GM19467 (cell line): Measurements from ENCODE around the gene KIAA2012.

ENCODE experiments used
- ATAC-seq: cut with Tn5 transposase; IDR thresholded peaks from one replicate; pipeline ENCODE4 v1.9.1; 2021; ENCODE audit warnings: mild to moderate bottlenecking, moderate library complexity; ENCODE audit not compliant: unreplicated experiment

The KIAA2012 gene

DNA sequence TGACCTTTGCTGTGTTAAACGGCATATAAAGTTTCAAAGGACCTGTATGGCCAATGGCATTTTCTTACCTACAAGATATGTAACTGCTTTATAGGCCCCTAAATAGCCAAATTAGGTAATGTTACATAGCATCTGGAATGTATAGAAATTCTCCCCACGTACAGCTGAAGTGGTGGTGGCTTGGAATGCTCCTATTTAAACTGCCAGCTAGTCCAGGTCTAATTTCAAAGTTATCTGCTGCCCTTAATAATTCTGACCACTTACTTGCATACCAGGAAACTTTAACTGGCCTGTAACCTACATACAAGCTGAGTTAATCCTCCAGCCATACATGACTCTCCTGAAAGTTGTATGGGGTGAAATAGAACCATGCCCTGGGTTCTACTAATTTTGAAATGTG is 1.3 kb downstream of the KIAA2012 start:
- ATAC-seq: no peak

DNA sequence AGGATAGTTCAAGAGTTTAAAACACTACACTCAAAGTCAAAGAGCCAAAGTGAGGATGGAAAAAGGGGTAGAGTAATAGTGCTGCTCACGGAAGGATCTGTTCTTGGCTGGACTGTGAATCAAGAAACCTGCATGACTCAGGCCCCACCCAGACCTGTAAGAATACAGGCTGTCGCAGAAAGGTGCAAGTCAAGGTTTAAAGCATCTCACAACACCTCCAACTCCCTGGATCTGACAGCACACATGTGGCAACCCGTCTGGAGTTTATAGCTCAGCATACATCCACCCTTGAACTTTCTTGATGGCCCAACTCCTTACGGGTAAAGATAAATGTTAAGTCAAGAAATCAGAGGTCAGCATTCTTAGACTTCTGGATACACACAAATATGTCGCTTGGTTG is 6.3 kb downstream of the KIAA2012 start:
- no peak for ATAC-seq

DNA sequence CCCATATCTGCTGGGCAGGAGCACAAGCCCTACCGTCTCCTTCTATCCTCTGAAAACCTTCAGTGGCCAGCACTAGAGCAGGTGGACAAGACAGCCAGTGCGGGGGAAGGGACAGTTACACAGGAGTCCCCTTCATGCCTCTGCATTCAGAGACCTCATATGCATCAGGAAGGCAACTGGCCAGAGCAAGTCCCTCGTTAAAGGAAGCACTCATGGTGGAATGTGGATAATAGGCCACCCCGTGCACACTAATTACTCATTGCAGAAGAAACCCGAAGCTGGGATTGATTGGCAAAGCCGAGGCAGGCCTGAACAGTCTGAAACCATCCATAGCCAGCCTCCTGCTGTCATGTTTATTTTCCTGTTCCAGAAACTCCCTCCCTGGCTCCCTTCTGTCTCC is 11.2 kb downstream of the KIAA2012 start:
- no peak for ATAC-seq

GRCh38 chr2:202088777-202089176 is 15.7 kb downstream of the KIAA2012 start:
- no peak for ATAC-seq

DNA sequence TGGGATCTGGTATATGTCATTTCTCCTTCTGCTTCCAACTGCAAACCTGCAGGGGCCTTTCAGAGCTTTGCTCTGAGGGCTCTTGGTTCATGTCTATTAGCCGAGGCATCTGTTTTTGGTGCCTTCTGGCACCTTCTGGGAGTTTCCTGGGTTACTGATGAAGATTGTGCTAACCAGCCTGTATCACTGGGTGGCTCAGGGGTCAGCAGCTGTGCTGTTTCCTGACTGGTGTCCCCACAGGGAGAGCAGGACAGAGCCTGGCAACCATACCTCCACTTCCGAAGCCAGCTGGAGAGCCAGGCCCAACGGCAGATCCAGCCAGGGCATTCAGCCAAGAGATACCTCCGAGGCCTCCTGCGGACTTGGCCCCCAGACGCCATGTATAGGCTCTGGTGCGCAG is 17.5 kb downstream of the KIAA2012 start:
- ATAC-seq: no peak

- ATAC-seq: no peak
Observed at GRCh38 chr2:202091476-202091875, 18.4 kb downstream of the KIAA2012 start.

GRCh38 chr2:202094426-202094986 is 21.5 kb downstream of the KIAA2012 start:
- ATAC-seq: no peak

DNA sequence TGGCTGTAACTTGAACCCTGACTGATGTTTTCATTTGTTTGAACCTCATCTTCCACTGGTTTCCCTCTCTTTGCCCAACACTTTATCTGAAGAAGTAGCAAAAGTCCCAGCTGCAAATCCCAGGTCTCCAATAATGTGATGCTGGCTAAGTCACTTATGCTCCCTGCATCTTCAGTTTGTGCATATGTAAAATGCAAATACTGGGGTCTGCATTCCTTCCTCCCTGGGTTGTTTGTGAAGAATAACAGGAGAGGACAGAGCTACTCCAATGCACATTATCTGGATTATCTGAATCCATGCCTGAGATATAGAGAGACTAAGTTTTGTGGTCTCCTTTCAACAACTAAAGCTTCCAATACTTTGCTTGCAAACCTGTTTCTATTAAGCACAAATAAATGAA is 22.2 kb downstream of the KIAA2012 start:
- ATAC-seq: no peak

DNA sequence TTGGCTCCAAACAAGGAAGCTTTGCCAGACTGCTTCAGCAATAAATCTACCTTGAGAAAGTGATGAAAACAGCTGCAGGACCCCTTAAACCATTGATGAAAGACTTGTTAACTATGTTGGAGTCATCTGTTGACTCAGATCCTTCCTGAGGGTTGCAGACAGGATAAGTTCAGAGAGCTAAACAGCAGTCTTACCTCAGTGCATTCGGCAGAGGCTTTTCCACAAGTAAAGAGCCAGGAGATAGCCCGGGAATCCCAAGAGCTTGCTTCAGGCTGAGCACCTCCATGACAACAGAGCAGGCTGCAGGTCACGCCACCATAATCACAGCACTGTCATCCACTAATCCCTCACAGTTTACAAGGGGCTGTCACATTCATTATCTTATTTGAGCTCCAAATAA is 23.7 kb downstream of the KIAA2012 start:
- ATAC-seq: no peak

GRCh38 chr2:202098291-202098690 is 25.2 kb downstream of the KIAA2012 start:
- no peak for ATAC-seq

DNA sequence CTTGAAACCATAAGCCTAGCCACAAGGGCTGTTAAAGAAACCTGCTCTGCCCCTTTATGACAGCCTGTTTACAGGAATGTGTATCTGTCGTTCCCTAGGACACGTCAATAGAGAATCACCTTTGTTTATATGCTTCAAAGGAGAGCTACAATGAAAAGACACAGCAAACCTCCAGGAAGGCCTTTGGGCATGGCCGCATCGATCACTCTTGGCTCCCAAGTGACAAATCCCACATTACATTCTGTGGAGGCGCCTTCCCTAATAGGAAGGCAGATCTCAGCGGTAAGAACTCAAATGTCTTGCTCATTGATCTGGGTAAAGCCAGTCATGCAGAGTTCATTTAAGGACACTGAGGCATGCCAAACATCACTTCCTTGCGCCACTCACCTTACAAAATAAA is 26.5 kb downstream of the KIAA2012 start:
- no peak for ATAC-seq

GRCh38 chr2:202100176-202100575 is 27.1 kb downstream of the KIAA2012 start:
- no peak for ATAC-seq

DNA sequence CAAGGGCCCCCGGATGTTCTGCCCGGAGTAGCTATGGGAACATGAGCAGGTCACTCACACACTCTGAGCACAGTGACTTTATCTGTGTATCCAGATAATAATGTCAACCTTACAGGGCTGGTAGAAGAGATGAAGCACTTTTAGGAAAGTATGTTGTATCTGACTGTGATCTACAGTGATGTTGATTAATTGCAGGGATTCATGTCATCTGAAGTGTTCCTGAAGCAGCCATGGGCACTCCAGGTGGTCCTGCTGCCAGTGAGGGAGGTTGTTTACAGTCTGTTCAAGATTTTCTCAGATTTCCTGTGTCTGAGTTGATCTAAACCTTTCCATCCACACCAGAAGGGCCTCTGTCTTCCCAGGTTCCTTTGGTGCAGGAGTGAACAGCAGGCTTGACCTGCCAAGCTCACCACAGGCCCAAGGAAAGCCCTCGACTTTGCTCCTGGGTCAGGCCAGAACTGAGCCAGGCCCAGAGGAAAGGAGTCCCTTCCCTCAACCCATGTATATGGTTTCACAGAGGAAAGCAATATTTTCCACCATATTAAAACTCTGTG is 28.0 kb downstream of the KIAA2012 start:
- no peak for ATAC-seq

DNA sequence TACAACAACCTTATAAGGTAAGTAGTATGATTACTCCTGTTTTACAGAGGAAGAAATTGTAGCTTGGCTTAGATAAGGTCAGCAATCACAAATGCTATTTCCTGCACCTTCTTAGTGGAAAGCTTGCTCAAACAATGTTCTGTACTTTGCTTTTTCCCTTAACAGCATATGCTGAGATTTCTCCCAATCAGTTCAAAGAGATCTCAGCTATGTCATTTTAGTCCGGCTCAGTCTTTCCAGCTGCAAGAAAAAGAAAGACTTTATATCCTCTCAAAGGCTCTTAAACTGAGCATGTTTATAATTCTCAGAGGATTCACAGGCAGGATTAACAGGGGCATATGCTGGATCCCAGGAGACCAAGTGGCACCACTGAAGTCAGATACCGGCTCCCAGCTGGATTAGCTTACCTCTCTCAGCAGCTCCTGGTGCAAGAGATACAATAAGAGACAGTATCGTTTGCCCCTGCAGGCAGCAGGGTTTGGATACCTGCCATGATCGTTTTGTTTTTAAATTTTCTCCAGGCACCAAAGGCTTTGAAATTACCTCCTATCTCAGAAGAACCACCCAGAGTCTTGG is 29.5 kb downstream of the KIAA2012 start:
- ATAC-seq: no peak

GRCh38 chr2:202104286-202104870 is 31.3 kb downstream of the KIAA2012 start:
- no peak for ATAC-seq

DNA sequence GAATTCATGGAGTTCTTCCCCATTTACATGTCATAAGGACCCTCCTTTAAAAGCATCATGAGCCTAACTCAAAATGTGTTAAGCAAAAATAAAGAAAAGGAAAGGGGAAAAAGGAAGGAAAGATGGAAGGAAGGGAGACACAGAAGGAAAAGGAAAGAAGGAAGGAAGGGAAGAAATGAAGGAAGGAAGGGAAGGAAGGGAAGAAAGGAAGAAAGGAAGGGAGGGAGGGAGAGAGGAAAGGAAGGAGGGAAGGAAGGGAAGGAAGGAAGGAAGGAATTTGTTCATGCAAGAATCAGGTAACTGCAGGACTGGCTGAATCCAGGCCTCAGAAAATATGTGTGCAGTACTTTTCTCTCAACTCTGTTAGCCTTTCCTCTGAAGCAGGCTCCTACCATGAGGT is 32.0 kb downstream of the KIAA2012 start:
- no peak for ATAC-seq

- no peak for ATAC-seq
Observed at GRCh38 chr2:202108345-202108744, 35.3 kb downstream of the KIAA2012 start.

GRCh38 chr2:202109139-202109736 is 36.2 kb downstream of the KIAA2012 start:
- no peak for ATAC-seq

DNA sequence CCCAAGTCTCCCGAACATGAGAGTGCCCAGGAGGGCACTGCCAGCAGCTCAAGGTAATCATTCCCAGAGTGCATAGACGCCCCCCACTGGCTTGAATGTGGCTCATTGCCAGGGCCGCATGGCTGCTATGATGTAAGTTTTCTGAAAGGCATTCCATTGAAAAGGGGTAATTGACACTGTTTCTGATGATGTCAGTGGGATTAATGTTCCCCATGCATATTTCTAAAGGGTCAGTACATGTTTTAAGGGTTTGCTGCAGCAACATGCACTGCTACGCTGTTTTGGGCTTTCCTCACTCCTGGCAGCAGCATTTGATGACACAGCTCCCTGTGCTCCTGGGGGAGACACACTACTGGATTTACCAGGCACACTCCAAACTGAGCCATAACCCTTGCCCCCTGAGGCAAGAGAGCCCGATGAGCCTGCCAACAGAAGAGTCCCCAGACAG is 36.7 kb downstream of the KIAA2012 start:
- ATAC-seq: no peak

GRCh38 chr2:202110491-202110890 is 37.4 kb downstream of the KIAA2012 start:
- ATAC-seq: no peak

DNA sequence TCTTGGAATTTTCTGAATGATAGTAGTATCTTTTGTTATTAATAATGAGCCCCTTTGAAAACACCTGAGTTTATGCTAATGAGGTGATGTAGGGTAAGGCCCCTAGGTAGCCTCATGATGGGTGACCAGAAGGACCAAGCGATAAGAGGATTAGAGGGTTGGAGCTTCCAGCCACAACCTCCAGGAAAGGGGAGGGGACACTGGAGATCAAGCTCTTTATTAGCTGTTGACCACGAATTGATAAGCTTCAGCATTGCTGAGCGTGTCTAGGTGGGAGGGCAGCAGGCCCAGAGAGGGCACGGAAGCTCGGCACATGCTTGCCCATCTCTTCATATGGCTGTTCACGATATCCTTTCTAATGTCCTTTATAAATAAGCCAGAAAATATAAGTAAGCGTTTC is 39.0 kb downstream of the KIAA2012 start:
- ATAC-seq: no peak

GRCh38 chr2:202113571-202114142 is 40.6 kb downstream of the KIAA2012 start:
- ATAC-seq: no peak
